ENCODE results near the gene LMTK3. TPM values are rescaled to one million over a fixed set of nuclear protein-coding genes. Genes with fewer than 3 reads are reported as not detected.
A peak's percentile ranks its signal among the peaks of the same experiment; 100 is the strongest.

Gene LMTK3
- total RNA-seq, 1 donor from 2014 or later, result 1.1 TPM

GRCh38 chr19:48470856-48471255, 40.8 kb downstream of the LMTK3 start:
- DNase-seq (ENCODE audit: low read depth), result no peak

- DNase-seq (ENCODE audit: low read depth), result no peak
These were observed 41.5 kb downstream of the LMTK3 start for GRCh38 chr19:48469934-48470680.

GRCh38 chr19:48469289-48469881, 42.2 kb downstream of the LMTK3 start, which contains the start of gene CYTH2:
TSS of gene CYTH2 (plus strand) at chr19:48469369. CDS start at chr19:48469508, 139 bp downstream.
- DNase-seq (ENCODE audit: low read depth), result peak; percentile 36

- DNase-seq (ENCODE audit: low read depth), result peak; percentile 99
These were observed 42.8 kb downstream of the LMTK3 start for GRCh38 chr19:48468772-48469288.

GRCh38 chr19:48466561-48467325, 44.9 kb downstream of the LMTK3 start:
- peak; percentile 49 for DNase-seq (ENCODE audit: low read depth)

- no peak for DNase-seq (ENCODE audit: low read depth)
These were observed 46.4 kb downstream of the LMTK3 start for GRCh38 chr19:48465215-48465614.

- no peak for DNase-seq (ENCODE audit: low read depth)
These were observed 49.5 kb downstream of the LMTK3 start for GRCh38 chr19:48461982-48462655.

GRCh38 chr19:48461651-48461981, 50.0 kb downstream of the LMTK3 start:
- DNase-seq (ENCODE audit: low read depth), result no peak

- no peak for DNase-seq (ENCODE audit: low read depth)
These were observed 53.6 kb downstream of the LMTK3 start for GRCh38 chr19:48458016-48458415.

GRCh38 chr19:48456864-48457263, 54.8 kb downstream of the LMTK3 start:
- DNase-seq (ENCODE audit: low read depth), result no peak

GRCh38 chr19:48455908-48456562, 55.6 kb downstream of the LMTK3 start:
- DNase-seq (ENCODE audit: low read depth), result no peak

- no peak for DNase-seq (ENCODE audit: low read depth)
These were observed 56.3 kb downstream of the LMTK3 start, which contains the start of gene KCNJ14 for GRCh38 chr19:48455171-48455907. TSS of gene KCNJ14 (plus strand) at chr19:48455574. CDS start at chr19:48461725, 6,151 bp downstream.

- DNase-seq (ENCODE audit: low read depth), result no peak
These were observed 57.4 kb downstream of the LMTK3 start for GRCh38 chr19:48454150-48454730.

- DNase-seq (ENCODE audit: low read depth), result no peak
These were observed 59.1 kb downstream of the LMTK3 start for GRCh38 chr19:48452289-48453190.

- no peak for DNase-seq (ENCODE audit: low read depth)
These were observed 60.0 kb downstream of the LMTK3 start for GRCh38 chr19:48451624-48452023.

GRCh38 chr19:48450863-48451262, 60.8 kb downstream of the LMTK3 start:
- DNase-seq (ENCODE audit: low read depth), result no peak

- DNase-seq (ENCODE audit: low read depth), result no peak
These were observed 61.2 kb downstream of the LMTK3 start for GRCh38 chr19:48450441-48450840.

GRCh38 chr19:48448563-48448962, 63.1 kb downstream of the LMTK3 start:
- DNase-seq (ENCODE audit: low read depth), result no peak

GRCh38 chr19:48446579-48446978, 65.1 kb downstream of the LMTK3 start:
- no peak for DNase-seq (ENCODE audit: low read depth)

All from renal cortical epithelial cell (primary cell).